GM18511 (cell line): ENCODE results near the gene NCKAP5.

Experiments
- ATAC-seq: cut with Tn5 transposase; IDR thresholded peaks from one replicate; pipeline ENCODE4 v1.9.1; 2021; ENCODE audit warnings: mild to moderate bottlenecking, moderate library complexity; ENCODE audit not compliant: unreplicated experiment

Gene NCKAP5

GRCh38 chr2:133061874-133062593 is 506.2 kb downstream of the NCKAP5 start:
- ATAC-seq = no peak

DNA sequence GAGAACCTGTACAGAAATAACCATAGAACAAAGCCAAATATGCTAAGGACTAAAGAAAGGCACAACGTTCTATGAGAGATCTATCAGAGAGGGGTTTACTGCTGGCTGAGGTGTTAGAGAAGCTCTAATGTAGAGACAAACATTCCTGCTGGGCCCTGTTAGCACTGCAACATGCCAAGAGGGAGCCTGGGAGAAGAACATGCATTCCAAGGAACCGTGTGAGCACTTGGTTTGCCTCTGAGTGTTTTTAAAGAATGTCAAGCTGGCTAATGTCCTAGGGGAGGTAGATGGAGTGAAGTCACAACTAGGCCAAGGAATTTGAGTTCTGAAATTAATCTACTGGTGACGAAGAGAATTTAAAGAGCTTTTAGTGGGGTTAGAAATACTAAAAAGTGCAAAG is 514.0 kb downstream of the NCKAP5 start:
- ATAC-seq = no peak

DNA sequence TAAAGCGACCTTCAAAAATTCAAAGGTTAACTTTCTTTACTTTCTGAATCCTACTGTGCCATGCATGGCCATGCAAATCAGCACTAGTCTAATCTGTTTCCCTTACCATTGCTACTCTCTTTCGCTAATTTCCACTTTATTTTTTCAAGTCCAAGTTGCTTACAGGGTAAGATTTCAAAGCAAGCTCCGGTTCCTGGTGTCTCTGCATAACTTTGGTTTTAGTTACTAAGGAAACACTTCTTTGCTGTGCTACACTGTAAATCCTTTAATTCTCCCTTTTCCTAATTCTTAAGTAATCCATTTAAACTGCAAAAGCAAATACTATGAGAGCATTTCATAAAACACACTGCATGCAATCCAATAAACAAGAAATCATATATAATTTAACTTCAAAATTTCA is 514.7 kb downstream of the NCKAP5 start:
- no peak for ATAC-seq

DNA sequence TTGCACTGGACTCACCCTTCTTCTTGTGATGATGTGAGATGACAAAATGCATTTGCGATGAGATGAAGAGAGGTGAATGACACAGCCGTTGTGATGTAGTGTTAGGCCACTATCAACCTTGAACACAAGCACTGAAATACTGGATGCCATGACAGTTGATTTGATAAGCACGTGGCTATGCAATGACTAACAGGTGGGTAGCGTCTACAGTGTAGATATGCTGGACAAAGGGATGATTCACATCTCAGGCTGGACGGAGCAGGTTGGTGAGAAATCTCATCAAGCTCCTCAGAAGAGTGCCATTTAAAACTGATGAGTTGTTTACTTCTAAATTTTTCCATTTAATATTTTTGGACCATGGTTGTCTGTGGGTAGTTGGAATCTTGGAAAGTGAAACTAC is 522.5 kb downstream of the NCKAP5 start:
- no peak for ATAC-seq

DNA sequence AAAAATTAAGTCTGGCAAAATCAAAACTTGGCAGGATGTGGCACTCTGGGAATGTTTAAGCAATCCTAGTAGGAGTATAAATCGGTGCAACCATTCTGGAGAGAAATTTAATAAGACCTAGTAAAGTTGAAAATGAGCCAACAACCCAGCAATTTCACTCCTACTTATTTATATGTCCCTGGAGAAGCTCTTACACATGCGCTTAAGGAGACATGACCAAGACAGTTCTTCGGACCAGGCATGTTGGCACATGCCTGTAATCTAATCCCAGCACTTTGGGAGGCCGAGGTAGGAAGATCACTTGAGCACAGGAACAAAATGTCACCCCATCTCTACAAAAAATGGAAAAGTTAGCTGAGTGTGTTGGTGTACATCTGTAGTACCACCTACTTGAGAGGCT is 523.7 kb downstream of the NCKAP5 start:
- no peak for ATAC-seq

DNA sequence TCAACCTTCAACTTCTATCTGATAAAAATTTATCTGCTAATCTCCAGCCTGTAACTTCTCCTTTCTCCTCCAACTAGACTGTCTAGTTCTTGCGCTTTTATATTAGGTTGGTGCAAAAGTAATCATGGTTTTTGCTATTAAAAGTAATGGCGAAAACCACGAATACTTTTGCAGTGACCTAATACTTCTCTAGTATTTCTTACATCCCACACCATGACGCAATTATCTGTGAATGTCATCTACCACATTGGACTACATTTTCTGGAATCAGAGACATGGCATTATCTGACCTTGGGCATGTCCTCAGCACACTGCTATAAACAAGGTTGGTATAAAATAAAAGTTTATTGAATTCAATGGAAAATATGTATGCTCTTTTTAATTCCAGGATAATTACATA is 528.1 kb downstream of the NCKAP5 start:
- ATAC-seq = no peak

DNA sequence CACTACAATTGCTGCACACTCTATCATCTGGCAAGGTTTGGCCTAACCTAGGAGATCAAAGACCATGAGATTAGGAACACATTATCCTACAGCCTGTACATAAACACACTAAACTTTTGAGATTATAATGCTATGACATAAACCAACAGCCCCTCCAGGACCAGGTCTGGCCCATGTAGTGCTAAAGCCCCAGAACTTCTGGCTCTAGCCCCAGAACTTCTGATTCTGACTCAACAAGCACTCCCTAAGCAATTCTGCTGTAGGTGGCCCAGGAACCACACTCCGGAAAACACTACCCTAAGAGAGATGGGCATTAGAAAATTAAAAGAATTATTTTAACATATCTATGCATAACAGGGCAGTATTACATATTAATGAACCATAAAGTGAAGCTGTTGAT is 528.7 kb downstream of the NCKAP5 start:
- no peak for ATAC-seq

- ATAC-seq = no peak
These were observed 541.6 kb downstream of the NCKAP5 start for GRCh38 chr2:133026536-133027177.

DNA sequence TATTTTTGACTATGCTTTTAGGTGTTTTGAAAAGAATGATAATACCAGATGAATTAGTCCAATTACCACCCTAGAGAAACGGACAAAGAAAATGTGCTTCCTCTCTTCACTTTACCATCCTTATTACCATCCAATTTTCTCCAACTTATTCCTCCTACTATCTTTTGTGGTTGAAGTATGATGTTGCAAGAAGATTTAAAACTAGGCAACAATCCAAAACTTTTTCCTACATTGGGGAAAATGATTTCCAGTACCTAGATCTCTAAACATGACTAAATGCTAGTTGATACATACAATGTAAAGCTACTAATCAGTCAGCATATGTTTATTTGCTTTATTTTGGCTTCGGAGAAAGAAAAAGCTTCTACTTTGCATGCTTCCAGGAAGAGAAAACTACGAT is 543.3 kb downstream of the NCKAP5 start:
- no peak for ATAC-seq

DNA sequence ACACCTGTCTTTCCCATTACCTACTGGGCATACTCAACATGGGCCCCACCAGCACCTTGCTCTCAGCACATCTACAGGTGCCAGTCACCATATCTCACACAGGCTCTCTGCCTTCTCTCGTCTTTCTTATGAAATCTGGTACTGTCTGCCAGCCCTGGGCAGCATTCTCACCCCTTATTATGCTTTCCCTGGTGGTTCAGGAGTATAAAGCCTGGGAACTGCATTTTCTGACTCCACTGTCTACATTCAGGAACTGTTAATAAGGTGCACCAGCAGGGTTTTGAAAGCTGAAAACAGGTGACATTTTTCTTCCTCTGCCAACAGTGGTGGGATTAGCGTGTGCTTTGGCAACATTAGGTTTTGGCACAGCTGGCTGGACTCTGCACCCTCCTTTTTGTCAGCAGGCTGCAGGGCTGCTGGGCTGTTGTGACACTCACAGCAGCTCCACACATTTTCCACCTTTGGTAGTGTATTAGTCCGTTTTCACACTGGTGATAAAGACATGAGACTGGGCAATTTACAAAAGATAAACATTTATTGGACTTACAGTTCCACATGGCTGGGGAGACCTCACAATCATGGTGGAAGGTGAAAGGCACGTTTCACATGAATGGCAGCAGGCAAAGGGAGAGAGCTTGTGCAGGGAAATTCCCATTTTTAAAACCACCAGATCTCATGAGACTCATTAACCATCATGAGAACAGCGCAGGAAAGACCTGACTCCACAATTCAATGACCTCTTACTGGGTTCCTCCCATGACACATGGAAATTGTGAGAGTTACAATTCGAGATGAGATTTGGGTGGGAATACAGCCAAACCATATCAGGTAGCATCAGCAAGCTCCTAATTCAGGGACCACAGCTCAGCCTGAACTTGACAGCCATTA is 555.2 kb downstream of the NCKAP5 start:
- ATAC-seq = no peak

DNA sequence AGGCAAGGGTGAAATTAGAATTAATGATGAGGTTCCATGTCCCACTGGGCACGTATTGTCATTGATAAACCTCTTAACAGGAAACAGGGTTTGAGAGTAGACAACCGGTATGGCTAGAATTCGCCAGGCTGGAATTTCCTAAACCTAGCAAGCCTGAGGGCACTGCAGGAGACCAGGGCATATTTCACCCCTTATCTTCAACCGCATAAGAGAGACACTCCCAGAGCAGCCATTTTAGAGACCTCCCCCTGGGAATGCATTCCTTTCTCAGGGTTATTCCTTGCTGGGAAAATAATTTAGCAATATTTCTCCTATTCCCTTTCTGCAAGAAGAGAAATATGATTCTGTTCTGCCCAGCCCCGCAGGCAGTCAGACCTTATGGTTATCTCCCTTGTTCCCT is 563.6 kb downstream of the NCKAP5 start:
- no peak for ATAC-seq

DNA sequence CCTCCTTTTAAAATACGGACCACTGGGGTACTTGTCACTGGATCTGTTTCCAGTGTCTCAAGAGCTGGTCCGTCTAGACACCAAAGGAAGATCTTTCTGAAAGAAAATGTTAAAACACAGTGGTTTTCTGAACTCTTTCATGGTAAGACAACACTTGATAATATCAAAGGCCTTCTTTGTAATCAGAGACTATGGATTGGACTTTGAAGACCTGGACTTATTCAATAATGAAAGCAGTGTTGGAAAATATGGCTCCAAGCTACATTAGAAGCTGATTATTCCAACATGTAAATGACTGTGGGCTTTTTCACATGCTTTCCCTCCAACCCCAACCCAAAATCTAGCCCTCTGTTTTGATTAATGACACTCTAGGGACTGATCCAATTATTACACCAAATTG is 568.8 kb downstream of the NCKAP5 start:
- no peak for ATAC-seq

DNA sequence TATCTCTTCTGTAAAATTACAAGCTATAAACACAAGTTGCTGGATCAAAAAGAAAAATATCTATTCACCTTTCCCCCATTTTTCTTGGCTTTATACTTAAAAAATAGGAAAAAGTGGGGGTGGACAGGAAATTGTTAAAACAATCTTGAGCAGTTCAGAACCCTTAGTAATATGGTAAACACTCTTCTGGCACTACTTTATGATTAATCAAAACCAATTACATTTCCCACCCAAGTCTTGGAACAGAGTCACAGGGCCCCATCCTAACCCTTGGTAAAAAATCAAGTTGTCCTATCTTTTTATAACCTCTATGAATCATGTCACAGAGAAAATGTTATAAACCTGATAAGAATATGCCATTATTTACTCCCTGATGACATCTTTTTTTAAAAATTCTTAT is 570.0 kb downstream of the NCKAP5 start:
- no peak for ATAC-seq

GRCh38 chr2:132991471-132992045 is 576.7 kb downstream of the NCKAP5 start:
- no peak for ATAC-seq

DNA sequence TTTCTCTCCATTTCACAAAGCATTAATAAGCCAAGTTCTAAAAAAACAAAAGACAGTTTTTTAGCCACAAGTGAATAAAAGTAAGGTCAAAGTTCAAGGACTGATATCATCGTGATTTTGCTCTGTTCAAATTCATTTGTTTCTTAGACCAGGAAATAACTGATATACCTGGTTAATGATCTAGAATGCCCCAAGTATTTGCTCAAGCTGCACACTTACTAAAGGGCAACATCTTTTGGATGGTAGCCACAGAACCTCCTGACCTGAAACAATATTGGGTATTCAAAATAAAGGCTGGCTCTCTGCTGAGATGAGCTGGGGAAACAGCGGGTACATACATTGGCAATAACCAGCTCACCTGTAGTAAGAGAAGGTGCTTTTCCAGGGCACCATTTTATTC is 583.5 kb downstream of the NCKAP5 start:
- ATAC-seq = no peak

DNA sequence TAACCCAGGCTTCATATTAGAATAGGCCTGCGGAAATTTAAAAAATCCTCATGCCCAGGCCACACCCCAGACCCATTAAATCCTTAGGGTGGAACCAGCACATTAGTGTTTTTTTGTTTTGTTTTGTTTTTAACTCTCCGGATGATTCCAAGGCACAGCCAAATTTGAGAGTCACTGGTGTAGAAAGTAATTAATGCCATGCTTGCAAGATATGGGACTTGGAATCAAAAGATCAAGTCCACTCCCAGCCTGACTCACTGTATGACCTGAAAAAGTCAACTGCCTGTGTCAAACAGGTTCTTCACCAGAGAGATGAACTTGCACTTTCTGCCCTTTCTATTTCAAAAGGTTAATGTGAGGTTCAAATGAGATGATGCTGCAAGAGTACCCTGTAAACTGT is 588.0 kb downstream of the NCKAP5 start:
- ATAC-seq = no peak

DNA sequence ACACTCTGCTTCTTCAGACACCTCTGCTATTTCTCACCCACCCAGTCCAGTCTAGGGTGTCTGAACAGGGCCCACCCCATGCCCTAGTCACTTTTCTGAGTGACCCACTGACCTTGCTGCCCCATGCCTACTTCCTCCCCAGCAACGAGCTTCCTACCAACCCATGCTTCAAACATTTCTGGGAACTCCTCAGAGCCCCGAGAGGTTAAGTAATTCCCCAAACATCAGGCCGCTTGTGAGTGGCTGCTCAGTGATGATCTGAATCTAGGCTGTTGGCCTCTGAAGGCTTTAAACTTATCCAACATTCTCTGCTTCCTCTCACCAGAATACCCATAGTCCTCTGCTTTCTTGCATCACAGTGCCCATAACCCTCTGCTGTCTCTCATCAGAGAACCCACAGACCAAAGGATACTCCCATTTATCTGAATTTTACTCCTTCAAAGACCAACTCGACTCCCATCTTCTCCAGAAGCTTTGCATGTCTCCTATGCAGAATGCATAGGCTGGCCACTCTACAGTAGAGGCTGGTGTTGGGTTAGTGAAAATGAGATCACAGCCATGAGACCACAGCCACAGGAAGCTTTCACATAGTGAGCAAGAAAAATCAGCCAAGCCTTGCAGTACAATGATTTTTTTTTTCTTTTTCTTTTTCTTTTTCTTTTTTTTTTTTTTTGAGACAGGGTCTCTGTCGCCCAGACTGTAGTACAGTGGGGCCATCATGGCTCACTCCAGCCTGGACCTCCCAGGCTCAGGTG is 588.7 kb downstream of the NCKAP5 start:
- ATAC-seq = peak; percentile 80

GRCh38 chr2:132978840-132979239 is 589.4 kb downstream of the NCKAP5 start:
- peak; percentile 59 for ATAC-seq

DNA sequence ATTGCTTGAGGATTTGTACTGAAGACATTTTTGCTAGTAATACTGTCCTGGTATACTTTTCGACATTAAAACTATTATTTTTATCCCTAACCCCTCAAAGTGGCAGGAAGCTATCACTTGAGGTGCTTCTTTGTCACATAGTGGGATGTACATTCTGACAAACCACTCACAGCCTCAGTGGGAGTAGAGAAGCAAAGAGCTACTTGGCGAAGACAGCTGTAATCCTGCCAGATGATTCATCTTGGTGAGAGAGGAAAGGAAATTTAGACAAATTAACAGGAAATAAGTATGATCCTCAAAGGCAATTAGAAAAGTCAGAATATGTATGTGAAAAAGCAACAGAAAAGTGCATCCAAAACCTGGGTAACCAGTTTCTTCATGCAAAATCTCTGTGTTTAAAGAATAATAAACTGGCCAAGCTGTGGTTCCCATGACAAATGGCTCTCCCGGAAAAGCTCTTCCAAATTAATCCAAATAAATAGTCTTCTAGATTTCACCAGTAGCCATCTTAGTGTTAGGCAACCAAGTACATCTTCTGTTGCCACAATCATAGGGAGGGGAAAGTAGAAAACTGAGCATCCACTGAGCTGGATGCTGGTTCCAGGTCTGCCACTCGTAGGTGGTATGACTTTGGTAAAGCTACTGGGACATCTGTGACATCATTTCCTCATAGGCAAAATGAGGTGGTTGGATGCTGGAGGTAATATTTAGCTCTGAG is 590.3 kb downstream of the NCKAP5 start:
- no peak for ATAC-seq
